Activated CD4-positive, alpha-beta T cell treated with anti-CD3 and anti-CD28 coated beads for 4 hours (primary cell): ENCODE data around the gene FGFR1OP2.
A peak's percentile ranks its signal among the peaks of the same experiment; 100 is the strongest.
"Not testable (repeated sequence)": the region's sequence is repeated elsewhere in the genome, so short reads cannot be mapped to it uniquely, and the experiment has no call there.

Source experiments
- DNase-seq, 2 donors: peaks; one replicate each; pipeline ENCODE4 v3.0.0-alpha.2; 2020

The FGFR1OP2 gene

DNA sequence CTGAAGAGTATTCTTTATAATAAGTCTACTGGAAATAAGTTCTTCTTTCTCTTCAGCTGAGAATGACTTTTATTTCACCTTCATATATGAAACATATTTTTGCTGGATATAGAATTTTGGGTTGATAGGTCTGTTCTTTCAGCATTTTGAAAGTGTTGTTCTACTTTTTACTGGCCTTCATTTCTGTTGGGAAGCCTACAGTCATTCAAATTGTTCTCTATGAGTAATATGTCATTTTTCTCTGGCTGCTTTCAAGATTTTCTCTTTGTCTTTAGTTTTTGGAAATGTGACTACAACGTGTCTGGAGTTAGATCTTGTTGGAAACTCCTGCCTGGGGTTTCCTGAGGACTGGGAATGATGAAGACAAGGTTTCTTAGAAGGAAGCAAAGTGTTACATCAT lies 10.0 kb downstream of the FGFR1OP2 start:
- DNase-seq: no peak

DNA sequence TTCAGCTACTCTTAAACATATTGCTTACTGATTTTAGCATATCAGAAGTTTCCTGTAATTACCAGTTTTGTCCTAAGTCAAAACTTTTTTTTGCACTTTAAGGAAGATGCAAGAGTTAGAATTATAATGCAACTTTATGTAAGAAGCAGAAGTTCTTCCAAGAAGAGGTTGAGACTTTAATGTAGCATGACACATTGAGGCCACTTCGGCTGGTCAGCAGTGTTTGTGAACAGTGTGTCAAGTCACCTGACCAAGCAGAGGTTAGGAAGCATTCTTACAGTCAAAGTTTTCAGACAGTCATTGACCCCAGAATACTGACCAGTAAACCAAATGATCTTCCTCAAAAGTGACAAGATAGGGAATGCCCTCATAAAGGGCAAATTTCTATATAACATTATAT lies 15.2 kb downstream of the FGFR1OP2 start:
- no peak for DNase-seq

DNA sequence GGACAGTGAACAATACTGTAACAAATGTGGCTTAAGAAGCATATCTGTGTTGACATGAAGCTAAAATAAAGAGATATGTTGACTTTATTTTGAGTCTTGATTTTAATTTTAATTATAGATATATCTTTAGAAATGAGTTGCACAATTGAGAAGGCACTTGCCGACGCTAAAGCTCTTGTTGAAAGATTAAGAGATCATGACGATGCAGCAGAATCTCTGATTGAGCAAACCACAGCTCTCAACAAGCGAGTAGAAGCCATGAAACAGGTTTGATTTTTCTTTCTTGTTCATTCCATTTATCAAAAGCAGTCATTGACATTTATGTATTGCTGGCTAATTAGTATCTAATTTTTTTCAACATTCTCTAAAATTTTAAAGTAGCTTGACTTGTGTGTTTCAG lies 15.8 kb downstream of the FGFR1OP2 start:
- no peak for DNase-seq

DNA sequence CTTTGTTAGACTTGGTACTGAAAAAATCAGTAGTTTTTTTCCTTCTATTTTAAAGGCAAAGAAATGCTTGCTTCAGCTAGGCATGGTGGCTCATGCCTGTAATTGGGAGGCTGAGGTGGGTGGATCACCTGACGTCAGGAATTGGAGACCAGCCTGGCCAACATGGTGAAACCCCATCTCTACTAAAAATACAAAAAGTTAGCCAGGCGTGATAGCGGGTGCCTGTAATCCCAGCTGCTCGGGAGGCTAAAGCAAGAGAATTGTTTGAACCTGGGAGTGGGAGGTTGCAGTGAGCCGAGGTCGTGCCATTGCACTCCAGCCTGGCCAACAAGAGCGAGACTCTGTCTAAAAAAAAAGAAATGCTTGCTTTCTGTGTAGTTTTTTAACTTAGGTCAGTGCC lies 23.1 kb downstream of the FGFR1OP2 start:
- DNase-seq: not testable (repeated sequence)

DNA sequence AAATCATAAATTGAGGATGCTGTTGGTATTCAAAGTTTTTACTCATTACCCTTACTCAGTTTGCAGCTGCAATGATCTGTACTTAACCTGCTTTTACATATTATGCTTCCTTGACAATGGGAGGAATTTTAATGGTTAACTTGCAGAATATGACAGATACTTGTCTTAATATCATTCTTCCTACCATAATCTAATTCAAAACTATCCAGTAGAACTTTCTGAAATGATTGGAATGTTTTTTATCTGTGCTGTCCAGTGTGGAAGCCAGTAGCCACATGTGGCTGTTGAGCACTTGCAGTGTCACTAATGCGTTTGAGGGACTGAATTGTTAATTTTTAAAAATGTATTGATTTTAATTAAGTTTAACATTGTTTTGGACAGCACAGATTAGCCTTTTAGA lies 23.5 kb downstream of the FGFR1OP2 start:
- no peak for DNase-seq

DNA sequence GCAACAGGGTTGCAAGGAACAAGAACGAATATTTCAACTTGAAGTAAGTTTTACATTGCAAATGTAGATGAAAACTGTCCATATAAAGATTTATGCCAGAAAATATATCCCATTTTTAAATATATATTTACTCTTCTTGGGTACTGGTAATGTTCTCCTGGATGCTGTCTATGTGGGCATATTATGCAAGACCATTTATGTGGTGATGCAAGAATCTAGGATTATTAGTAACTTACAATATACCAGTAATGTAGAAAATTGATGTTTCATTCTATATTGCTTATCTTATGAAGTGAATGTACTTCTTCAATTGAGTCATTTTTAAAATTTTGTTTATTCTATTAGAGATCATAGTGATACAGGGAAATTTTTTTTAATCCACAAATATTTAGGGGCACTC lies 25.1 kb downstream of the FGFR1OP2 start:
- no peak for DNase-seq

DNA sequence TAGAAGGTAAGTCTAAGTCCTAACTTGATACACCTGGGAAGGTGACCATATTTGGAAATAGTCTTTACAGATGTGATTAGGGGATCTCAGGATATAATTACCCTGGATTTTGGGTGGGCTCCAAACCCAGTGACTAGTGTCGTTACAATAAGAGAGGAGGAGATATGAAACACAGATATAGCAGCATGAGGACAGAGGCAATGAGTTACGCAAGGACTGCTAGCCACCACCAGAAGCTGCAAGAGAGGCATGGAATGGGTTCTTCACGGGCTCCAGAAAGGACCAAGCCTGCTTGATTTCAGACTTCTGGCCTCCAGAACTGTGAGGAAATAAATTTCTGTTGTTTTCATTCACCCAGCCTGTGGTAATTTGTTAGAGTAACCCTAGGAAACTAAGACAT lies 28.6 kb downstream of the FGFR1OP2 start:
- no peak for DNase-seq

DNA sequence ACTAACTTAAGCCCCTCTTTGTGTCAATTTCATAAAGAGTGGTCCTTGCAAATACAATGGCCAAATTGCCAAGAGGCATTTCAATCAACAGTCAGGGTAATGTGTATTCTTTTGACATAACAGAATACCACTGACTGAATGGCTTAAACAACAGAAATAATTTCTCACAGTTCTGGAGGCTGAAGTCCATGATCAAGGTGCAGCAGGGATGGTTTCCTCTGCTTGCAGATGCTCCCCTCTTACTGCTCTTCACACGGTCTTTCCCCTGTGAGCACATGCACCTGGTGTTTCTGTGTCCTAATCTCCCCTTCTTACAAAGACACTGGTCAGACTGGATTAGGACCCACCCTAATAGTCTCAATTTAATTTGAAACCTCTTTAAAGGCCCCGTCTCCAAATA lies 31.9 kb downstream of the FGFR1OP2 start:
- DNase-seq: no peak

DNA sequence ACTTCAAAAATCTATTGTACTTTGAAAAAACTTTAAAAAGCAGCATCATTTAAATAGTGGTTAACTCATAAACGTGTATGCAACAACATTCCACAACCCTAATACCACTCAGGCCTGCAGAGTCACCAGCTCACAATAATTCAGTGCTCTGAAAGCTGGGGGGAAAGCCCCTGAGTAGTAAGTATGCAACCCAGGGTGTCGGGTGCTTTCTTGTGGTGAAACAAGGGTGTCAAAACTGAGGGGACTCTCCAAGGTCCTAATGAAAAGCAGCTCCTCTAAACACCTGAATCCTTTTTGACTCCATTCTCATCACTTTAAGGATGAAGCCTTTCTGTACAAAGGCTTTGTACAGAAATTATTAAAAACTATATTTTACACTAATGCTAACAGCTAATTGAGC lies 33.7 kb downstream of the FGFR1OP2 start:
- DNase-seq: peak; percentile 54 to 57

DNA sequence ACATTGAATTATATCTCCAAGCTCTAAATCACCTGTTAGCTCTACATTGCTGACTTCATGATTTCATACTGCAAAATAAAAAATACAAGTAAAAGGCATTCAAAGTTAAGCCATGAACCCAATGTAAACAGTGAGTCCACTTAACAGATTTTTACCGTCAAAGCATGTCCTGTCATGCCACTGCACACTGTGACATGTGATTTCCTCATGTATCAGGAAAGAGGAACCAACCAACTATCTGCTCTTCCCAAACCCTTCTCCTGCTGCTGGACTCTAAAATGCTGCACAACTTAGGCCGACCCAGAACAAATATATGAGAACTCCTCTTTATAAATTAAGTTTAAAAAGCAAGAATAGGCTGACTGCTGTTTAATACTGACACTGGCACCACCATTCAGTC lies 38.4 kb downstream of the FGFR1OP2 start:
- no peak for DNase-seq

DNA sequence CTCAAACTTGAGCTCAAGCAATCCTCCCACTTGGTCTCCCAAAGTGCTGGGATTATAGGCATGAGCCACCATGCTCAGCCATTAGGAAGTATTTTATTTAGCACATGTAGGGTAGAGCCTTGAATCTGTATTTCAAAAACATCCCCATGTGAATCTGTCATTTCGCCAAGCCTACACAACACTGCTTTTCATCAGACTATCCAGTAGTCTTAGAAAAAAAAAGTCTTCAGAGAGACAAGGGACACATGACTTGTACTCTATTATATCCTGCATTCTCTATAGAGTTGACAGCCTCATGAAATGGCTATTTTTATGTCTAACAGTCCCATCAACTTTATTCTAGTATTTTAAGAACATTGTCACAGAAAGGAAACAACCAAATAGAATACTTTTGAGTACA lies 40.5 kb downstream of the FGFR1OP2 start:
- no peak for DNase-seq

DNA sequence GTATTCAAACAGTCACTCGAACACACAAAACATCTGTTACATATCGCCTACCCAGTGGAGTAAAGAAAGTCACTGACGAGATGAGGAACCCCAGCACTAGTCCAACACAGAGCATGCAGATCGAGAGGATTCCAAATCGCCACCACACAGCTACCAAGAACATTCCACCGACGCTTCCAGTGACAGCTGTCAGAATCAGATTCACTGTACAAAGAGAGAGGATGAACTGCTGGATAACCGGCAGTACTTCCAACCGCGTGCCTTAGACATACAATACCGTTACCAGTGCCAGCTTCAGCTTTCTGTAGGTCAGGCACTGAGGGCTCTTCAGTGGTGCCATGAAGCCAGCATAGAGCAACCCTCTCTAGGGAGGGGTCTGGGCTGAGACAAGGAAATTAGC lies 41.5 kb downstream of the FGFR1OP2 start:
- DNase-seq: no peak

DNA sequence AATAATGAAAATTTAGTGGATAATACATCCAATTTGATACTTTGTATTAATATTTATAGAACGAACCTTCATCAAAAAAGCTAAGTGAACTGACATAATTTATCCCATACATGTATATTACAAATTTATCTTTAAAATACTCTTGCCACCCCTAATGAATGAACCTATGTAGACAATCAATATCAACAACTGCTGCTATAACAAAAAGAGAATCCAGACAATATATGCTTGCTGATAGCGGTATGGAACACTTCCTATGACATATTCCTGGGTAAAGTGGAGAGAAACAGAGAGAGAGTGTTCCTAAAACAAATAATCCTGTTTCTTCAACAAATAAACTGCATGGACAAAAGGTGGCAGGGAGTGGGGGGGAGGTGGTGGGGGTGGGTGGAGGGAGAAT lies 44.6 kb downstream of the FGFR1OP2 start:
- DNase-seq: no peak

DNA sequence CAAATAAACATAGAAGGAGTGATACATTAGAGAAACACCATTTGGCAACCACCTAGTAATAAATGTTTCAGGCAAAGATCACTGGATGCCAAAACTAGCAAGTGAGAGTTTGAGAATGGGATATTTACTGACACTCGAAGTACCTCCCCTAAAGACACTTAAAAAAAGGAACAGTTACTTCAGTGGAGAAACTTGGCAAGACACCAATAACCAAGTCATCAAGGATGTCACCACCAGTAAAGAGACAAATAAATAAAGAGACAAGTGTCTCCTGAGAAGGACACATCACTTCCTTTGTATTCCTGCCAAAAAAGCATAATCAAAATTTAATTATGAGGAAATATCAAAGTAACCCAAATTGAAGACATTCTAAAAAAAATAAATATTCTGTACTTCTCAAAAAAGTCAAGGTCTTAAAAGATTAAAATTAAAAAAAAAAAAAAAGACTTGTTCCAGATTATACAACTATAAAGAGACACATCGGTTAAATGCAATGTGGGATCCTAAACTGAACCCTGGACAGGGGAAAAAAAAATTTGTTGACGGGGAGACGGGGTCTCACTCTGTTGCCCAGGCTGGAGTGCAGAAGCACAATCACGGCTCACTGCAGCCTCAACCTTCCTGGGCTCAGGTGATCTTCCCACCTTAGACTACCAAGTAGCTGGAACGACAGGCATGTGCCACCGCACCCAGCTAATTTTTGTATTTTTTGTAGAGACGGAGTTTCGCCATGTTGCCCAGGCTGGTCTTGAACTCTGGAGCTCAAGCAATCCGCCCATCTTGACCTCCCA lies 49.6 kb downstream of the FGFR1OP2 start:
- no peak for DNase-seq

DNA sequence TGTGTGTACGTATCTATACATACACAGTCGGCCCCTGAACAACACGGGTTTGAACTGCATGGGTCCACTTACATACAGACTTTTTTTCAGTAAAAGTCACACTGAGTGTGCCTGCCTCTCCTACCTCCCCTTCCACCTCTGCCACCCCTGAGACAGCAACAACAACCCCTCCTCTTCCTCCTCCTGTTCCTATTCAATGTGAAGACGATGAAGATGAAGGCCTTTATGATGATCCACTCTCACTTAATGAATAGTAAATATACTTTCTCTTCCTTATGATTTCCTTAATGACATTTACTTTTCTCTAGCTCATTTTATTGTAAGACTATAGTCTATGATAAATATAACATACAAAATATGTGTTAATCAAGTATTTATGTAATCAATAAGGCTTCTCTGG lies 50.4 kb downstream of the FGFR1OP2 start:
- no peak for DNase-seq

DNA sequence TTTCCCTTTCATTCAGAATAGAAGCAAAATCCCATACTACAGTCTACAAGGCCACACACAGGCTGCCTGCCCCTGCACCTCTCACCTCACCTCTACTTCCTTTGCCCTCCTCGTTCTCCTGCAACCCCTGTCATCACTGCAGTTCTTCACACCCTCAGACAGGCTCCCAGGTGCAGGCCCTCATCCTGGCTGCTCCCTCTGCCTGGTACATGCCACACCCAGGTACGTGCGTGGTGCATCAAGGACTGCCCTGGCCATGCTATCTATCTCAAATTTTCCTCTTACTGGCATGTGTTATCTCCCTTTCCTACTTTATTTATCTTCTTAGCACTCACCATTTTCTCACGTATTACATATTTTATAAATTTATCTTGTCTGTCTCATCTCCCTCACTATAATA lies 51.6 kb downstream of the FGFR1OP2 start:
- DNase-seq: no peak

DNA sequence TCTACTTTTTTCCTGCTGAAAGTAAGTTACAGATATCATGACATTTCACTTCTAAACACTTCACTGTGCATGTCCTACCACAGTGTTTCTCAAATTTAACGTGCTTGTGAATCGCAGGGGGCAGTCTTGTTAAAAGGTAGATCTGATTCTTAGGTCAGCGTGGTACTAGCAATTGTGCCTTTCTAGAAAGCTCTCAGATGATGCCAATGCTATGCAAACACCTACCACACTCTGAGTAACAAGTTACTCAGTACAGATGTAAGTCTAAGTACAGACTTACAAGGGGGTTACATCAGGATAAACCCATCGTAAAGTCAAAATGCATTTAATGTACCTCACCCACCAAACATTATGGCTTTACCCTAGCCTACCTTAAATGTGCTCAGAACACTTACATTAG lies 53.6 kb downstream of the FGFR1OP2 start:
- DNase-seq: no peak

DNA sequence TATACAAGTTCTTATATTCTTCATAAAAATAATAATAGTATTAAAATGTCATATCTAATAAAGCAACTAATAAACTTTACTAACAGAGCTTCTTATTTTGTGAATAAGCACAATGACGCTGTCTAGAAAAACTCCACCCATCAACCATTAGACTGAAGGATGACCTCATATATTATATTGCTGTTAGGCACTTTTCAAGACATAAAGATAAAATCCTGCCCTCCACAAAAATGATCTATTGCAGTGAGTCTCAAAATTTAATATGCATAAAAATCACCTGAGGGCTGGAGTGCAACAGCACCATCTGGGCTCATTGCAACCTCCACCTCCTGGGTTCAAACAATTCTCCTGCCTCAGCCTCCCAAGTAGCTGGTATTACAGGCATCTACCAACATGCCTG lies 55.8 kb downstream of the FGFR1OP2 start:
- DNase-seq: no peak

DNA sequence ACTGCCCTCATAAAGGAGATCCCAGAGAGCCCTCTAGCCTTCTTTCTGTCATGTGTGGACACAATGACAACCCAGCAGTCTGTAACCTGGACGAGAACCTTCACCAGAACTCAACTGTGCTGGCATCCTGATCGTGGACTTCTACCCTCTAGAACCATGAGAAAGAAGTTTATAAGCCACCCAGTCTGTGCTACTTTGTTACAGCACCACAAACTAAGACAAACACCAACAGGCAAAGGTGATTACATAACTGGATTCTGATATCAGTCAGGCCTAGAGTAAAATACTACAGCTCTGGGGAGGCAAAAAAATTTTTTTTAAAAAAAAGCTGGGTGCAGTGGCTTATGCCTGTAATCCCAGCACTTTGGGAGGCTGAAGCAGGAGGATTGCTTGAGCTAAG lies 57.4 kb downstream of the FGFR1OP2 start:
- DNase-seq: no peak

DNA sequence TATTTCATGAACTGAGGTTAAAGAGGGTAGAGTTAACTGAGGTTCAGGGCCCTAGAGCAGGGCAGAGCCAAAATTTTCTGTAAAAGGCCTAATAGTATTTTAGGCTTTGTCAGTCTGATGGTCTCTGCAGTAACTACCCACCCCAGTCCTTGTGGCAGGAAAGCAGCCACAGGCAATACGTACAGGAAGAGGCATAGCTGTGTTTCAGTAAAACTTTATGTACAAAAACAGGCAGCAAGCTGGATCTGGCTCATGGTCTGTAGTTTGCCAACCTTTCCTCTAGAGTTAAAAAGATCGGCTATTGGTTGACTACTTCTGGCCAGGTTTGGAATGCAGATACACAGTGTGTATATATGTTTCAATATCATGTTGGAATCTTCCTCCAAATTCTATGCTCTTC lies 58.7 kb downstream of the FGFR1OP2 start:
- DNase-seq: no peak

DNA sequence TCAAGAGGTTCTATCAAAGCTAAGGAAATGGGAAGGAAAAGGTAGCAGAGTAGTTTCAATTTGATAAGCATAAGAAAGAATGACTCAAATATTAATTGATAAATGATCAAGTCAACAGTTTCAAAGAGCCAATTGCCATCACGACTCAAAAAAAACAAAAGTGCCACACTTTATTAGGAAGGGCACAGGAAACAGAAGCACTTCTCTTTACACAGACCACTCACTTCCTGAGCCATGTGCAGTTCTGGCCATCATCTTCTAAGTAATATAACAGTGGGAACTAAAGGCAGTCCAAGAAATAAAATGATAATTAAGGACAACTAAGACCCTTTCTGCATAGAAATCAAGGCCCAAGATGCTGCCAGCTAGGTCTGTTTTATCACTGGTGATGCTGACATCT lies 62.7 kb downstream of the FGFR1OP2 start:
- DNase-seq: no peak

DNA sequence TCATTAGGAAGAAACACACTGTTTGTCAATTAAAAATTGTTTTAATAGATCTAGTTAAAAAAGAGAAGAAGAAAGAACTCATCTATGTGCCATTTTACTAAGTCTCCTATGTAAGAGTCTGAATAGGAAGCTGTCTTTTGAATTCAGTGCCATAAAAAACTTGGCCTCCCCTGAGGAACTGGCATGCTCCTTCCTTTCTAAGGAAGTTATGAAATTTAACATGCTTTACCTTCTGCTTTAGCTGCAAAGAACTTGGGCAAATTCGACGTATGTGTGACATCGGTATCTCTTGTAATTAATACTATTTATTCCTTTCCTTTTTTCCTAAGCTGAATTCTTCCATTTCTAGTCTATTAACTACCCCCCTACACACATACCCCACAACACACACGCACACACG lies 63.4 kb downstream of the FGFR1OP2 start:
- no peak for DNase-seq

DNA sequence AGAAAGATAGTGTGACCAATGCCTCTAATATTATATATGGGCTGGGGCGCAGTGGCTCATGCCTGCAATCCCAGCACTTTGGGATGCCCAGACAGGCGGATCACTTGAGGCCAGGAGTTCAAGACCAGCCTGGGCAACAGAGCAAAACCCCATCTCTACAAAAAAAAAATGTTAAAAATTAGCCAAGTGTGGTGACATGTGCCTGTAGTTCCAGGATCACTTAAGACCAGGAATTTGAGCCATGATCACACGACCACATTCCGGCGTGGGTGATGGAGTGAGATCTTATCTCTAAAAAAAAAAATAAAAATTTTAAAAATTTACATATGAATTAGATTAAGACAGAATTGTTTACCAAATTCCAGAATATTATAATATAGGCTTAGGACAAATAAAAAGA lies 63.9 kb downstream of the FGFR1OP2 start:
- no peak for DNase-seq

DNA sequence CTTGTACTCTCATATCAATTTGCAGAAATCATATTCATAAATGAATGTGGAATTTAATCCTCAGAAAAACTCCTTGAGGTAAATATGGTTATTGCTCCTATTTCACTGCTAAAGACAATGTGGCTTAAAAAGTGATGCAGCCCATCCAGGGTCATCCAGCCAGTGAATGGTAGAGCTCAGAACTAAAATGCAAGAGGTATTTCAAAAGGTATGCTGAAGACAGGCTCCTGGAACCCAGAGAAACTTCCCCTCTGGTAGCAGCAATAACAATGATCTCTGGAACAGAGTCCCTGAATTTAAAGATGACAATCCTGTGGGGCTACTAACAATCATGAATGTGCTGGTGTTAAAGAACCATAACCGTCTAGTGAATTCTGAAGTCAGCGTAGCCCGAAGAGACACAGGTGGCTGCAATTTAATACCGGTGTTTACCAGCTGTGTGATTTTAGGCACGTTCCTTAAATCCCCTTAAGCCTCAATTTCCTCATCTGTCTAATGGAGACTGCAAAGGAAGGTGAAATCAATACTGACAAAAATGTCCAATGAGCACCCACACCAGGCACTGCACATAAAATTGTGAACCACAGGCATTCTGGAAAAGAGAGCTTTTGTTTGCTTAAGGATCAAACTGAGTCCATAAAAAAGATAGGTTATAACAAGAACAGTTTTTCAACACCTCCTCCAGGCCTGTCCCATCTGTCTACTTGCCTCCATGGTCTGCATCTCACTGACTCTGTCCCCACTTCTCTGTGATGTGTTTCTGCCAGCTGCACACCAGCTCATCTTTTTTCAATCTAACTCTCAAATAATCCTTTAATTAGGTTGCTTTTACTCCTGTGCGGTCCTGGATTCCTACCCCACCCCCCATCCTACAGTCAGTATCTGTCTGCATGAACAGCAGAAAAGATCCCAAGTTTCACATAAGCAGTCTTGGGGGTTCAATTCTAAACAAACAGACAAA lies 65.4 kb downstream of the FGFR1OP2 start:
- DNase-seq: no peak
